ENCODE data around the gene TRNT1. TPM values are rescaled to one million over a fixed set of nuclear protein-coding genes. Genes with fewer than 3 reads are reported as not detected.
A peak's percentile ranks its signal among the peaks of the same experiment; 100 is the strongest.

TRNT1 gene
- total RNA-seq, 2 experiments from 2014 or later, result 25.8 to 30.7 TPM

DNA sequence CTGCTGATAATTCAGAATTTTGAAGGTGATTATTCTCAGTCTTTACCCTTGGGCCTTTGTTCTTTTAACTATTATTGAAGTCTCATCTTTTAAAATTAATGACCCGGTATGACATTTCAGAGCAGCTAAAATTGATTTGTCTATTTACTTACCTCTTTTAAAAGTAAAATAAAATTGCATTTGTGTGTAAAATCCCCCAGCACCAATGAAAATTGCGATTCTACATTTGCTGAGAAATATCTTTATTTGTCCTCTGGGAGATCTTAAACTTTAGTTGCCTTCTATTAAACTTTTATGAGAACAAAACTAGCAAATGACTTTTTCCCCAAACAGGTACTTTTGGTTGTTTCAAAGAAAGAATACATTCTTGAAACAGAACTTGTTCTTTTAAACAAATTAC is 9.1 kb upstream of the TRNT1 start:
- no peaks in the 10 kb centered on the region for H3K4me1 Mint-ChIP-seq (ENCODE audit: low read depth)
- POLR2A ChIA-PET, result no interaction called here
- H3K9me3 Mint-ChIP-seq, result no peaks in the 10 kb centered on the region
- TF ChIP-seq, protein P1, sequence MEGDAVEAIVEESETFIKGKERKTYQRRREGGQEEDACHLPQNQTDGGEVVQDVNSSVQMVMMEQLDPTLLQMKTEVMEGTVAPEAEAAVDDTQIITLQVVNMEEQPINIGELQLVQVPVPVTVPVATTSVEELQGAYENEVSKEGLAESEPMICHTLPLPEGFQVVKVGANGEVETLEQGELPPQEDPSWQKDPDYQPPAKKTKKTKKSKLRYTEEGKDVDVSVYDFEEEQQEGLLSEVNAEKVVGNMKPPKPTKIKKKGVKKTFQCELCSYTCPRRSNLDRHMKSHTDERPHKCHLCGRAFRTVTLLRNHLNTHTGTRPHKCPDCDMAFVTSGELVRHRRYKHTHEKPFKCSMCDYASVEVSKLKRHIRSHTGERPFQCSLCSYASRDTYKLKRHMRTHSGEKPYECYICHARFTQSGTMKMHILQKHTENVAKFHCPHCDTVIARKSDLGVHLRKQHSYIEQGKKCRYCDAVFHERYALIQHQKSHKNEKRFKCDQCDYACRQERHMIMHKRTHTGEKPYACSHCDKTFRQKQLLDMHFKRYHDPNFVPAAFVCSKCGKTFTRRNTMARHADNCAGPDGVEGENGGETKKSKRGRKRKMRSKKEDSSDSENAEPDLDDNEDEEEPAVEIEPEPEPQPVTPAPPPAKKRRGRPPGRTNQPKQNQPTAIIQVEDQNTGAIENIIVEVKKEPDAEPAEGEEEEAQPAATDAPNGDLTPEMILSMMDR (IDR thresholded peaks at IDR 0.05), result no peak
- H3K27me3 ChIP-seq (ENCODE audit: control insufficient read depth in 1 of 2, insufficient read depth in 2 of 2, low read length in 2 of 2), result no peaks in the 10 kb centered on the region
- DNase-seq, result no peak
- H3K27ac ChIP-seq (ENCODE audit: low read depth in 1 of 2, low read length in 2 of 2), result no peak overlapping the region
- no peaks in the 10 kb centered on the region for H3K36me3 ChIP-seq (ENCODE audit: insufficient read depth, low read length)
- H3K27me3 Mint-ChIP-seq, result no peaks in the 10 kb centered on the region
- H3K4me3 ChIP-seq (ENCODE audit: low read length), result no peak overlapping the region
- H3K36me3 Mint-ChIP-seq (ENCODE audit: low read depth), result no peaks in the 10 kb centered on the region
- H3K27ac Mint-ChIP-seq, result no peak overlapping the region
- intact Hi-C loops (cut with DNase I, micrococcal nuclease), result no loop called here
- no peaks in the 10 kb centered on the region for H3K9me3 ChIP-seq (ENCODE audit: control insufficient read depth in 1 of 2, insufficient read depth in 1 of 2, low read length in 2 of 2)
- CTCF ChIA-PET, result no interaction called here
- no peak overlapping the region for H3K4me3 Mint-ChIP-seq
- H3K4me1 ChIP-seq (ENCODE audit: insufficient read depth, low read length), result no peaks in the 10 kb centered on the region
- no peak for ATAC-seq (ENCODE audit: poor library complexity)

DNA sequence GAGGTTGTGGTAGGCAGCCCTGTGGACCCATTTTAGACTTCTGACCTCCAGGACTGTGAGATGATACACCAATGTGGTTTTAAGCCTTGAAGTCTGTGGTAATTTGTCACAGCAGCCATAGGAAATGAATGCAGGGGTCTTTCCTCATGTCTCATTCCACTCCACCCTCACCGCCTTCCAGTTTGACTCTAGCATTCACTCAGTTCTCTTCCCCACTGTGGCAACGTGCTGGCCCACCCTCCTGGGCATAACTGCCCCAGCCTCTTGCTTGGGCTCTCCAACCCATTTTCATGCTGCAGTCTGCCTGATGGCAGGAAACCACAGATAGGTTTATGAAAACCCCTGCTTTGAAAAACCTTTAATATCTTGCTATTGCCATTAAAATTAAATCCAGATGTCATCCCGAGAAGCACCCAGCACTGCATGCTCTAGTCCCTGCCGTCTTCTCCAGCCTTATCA is 7.3 kb upstream of the TRNT1 start:
- no peak for DNase-seq
- ChIA-PET CTCF (no interaction called here), POLR2A (interaction anchor here (1.0 kb wide), 1 partner anchor 16 kb away, joined by 3 read pairs; no protein-coding TSS in a partner anchor)
- Mint-ChIP-seq H3K9me3 (no peaks in the 10 kb centered on the region), H3K27ac (no peak overlapping the region), H3K4me1 (ENCODE audit: low read depth) (no peaks in the 10 kb centered on the region), H3K36me3 (ENCODE audit: low read depth) (no peaks in the 10 kb centered on the region), H3K4me3 (no peak overlapping the region), H3K27me3 (no peaks in the 10 kb centered on the region)
- intact Hi-C loops (cut with DNase I, micrococcal nuclease), result no loop called here
- Histone ChIP-seq H3K4me3 (ENCODE audit: low read length) (no peak overlapping the region), H3K9me3 (ENCODE audit: control insufficient read depth in 1 of 2, insufficient read depth in 1 of 2, low read length in 2 of 2) (no peaks in the 10 kb centered on the region), H3K27ac (ENCODE audit: low read depth in 1 of 2, low read length in 2 of 2) (no peak overlapping the region), H3K27me3 (ENCODE audit: control insufficient read depth in 1 of 2, insufficient read depth in 2 of 2, low read length in 2 of 2) (no peaks in the 10 kb centered on the region), H3K36me3 (ENCODE audit: insufficient read depth, low read length) (no peaks in the 10 kb centered on the region), H3K4me1 (ENCODE audit: insufficient read depth, low read length) (no peaks in the 10 kb centered on the region)
- TF ChIP-seq, protein P1 (IDR thresholded peaks at IDR 0.05), result no peak
- no peak for ATAC-seq (ENCODE audit: poor library complexity)

DNA sequence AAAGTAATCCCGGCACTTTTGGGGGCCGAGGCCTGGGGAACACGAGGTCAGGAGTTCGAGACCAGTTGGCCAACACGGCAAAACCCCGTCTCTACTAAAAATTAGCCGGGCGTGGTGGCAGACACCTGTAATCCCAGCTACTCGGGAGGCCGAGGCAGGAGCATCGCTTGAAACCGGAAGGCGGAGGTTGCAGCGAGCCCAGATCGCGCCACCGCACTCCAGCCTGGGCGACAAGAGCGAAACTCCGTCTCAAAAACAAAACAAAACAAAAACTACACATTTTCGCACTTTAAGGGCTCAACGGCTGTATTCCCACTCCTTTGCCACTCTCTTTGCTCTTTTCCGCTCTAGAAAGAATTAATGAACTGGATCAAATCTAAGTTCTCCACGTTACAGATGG is 763 bp upstream of the TRNT1 start:
- TF ChIP-seq, protein P1 (IDR thresholded peaks at IDR 0.05), result no peak
- H3K4me3 ChIP-seq (ENCODE audit: low read length), result peak overlapping the region; percentile 94
- intact Hi-C loops (cut with DNase I, micrococcal nuclease), result loop anchor here (2.0 to 10.0 kb wide), 5 partner anchors 45 to 1369 kb away; partner anchors contain the start of genes CRBN (in 1 of the 2) and ITPR1 (in 1 of the 2)

More for the DNA sequence above, 763 bp upstream of the TRNT1 start:
- POLR2A ChIA-PET, result interaction anchor here (0.7 to 1.0 kb wide), 2 partner anchors 12 to 47 kb away, joined by 3 to 5 read pairs; no protein-coding TSS in a partner anchor
- peak overlapping the region; percentile 92 to 94 for H3K27ac ChIP-seq (ENCODE audit: low read depth in 1 of 2, low read length in 2 of 2)
- ATAC-seq (ENCODE audit: poor library complexity) (no peak), DNase-seq (peak in 2 of 14 experiments; percentile 18 to 26)
- H3K9me3 ChIP-seq (ENCODE audit: control insufficient read depth in 1 of 2, insufficient read depth in 1 of 2, low read length in 2 of 2), result no peaks in the 10 kb centered on the region
- Mint-ChIP-seq H3K36me3 (ENCODE audit: low read depth) (peaks cover 43% of the 10 kb centered on the region), H3K9me3 (no peaks in the 10 kb centered on the region), H3K4me1 (ENCODE audit: low read depth) (peaks cover 47% of the 10 kb centered on the region), H3K4me3 (peak overlapping the region; percentile 91), H3K27ac (peak overlapping the region; percentile 96), H3K27me3 (no peaks in the 10 kb centered on the region)
- CTCF ChIA-PET, result no interaction called here
- no peaks in the 10 kb centered on the region for H3K27me3 ChIP-seq (ENCODE audit: control insufficient read depth in 1 of 2, insufficient read depth in 2 of 2, low read length in 2 of 2)
- peaks cover 35% of the 10 kb centered on the region for H3K4me1 ChIP-seq (ENCODE audit: insufficient read depth, low read length)
- peaks cover 24% of the 10 kb centered on the region for H3K36me3 ChIP-seq (ENCODE audit: insufficient read depth, low read length)

Data from CD4-positive, alpha-beta T cell (primary cell).